HL-60 (cell line): Measurements from ENCODE around the gene MLYCD.

Experiments
- DNase-seq, 2 experiments: peaks; one replicate each; pipeline ENCODE4 v3.0.0-alpha.2; 2010 to 2020; ENCODE audit warnings: low read depth in 1 of 2, low spot score in 1 of 2
- H3K27ac ChIP-seq: fragments of 250-450 bp; sonication (Bioruptor Pico); replicated peaks from 2 replicates; pipeline ENCODE4 v1.5.1; 2020; ENCODE audit warnings: mild to moderate bottlenecking, moderate library complexity
- H3K27me3 ChIP-seq: fragments of 250-450 bp; sonication (Bioruptor Pico); 2 replicates; pipeline ENCODE4 v1.5.1; 2021; ENCODE audit warnings: mild to moderate bottlenecking, moderate library complexity; ENCODE audit not compliant: insufficient read depth, poor library complexity, severe bottlenecking
- H3K4me3 ChIP-seq: replicated peaks from 2 replicates; pipeline ENCODE4 v1.5.1; 2011; ENCODE audit warnings: mild to moderate bottlenecking, control low read depth, low read length; ENCODE audit not compliant: insufficient read depth
- CTCF ChIP-seq: IDR thresholded peaks from one replicate; pipeline ENCODE4 v1.5.1; 2011; ENCODE audit warnings: low read length, control low read depth, inconsistent platforms; ENCODE audit not compliant: insufficient read depth
- GABPA ChIP-seq: IDR thresholded peaks from 2 replicates; pipeline ENCODE4 v1.6.1; 2012; ENCODE audit warnings: low read depth
- POLR2AphosphoS5 ChIP-seq: IDR thresholded peaks from 2 replicates; pipeline ENCODE4 v1.6.1; 2012; ENCODE audit warnings: low read depth
- REST ChIP-seq: IDR thresholded peaks from 2 replicates; pipeline ENCODE4 v1.6.1; 2012; ENCODE audit warnings: low read depth; ENCODE audit not compliant: insufficient replicate concordance
- SPI1 ChIP-seq: IDR thresholded peaks from 2 replicates; pipeline ENCODE4 v1.6.1; 2012; ENCODE audit warnings: low read depth, mild to moderate bottlenecking, borderline replicate concordance

The MLYCD gene

GRCh38 chr16:83882163-83882885 lies 16.6 kb upstream of the MLYCD start:
- TF ChIP-seq GABPA (no peak), POLR2AphosphoS5 (no peak)
- no peak for DNase-seq

GRCh38 chr16:83886199-83886971 lies 12.5 kb upstream of the MLYCD start:
- H3K4me3 ChIP-seq, result no peak overlapping the region
- H3K27ac ChIP-seq, result no peak overlapping the region
- no peak for DNase-seq
- no peaks in the 10 kb centered on the region for H3K27me3 ChIP-seq
- no peak for TF ChIP-seq CTCF
- TF ChIP-seq SPI1, result no peak
- TF ChIP-seq POLR2AphosphoS5, result no peak
- TF ChIP-seq GABPA, result no peak
- no peak for TF ChIP-seq REST

More at GRCh38 chr16:83882163-83882885, 16.6 kb upstream of the MLYCD start:
- H3K4me3 ChIP-seq, result no peak overlapping the region
- H3K27ac ChIP-seq, result no peak overlapping the region
- no peaks in the 10 kb centered on the region for H3K27me3 ChIP-seq

GRCh38 chr16:83887080-83887479 lies 11.8 kb upstream of the MLYCD start:
- H3K27ac ChIP-seq, result no peak overlapping the region
- DNase-seq, result peak; percentile 17 to 33
- H3K4me3 ChIP-seq, result no peak overlapping the region
- no peaks in the 10 kb centered on the region for H3K27me3 ChIP-seq
- TF ChIP-seq POLR2AphosphoS5, result no peak
- TF ChIP-seq CTCF, result peak; percentile 69

- Histone ChIP-seq H3K27ac (no peak overlapping the region), H3K27me3 (no peaks in the 10 kb centered on the region), H3K4me3 (no peak overlapping the region)
- DNase-seq, result no peak
- TF ChIP-seq GABPA (no peak), SPI1 (no peak), POLR2AphosphoS5 (no peak), REST (no peak)
Observed at GRCh38 chr16:83887564-83887963, 11.4 kb upstream of the MLYCD start.
